Anterior cingulate cortex (tissue), 58 donors: ENCODE measurements around the gene HARBI1.
"Not testable (repeated sequence)": the region's sequence is repeated elsewhere in the genome, so short reads cannot be mapped to it uniquely, and the experiment has no call there.

Source experiments
- DNase-seq, 58 donors: peaks; one replicate each; lab custom pipeline; 2025; lab: John Stamatoyannopoulos, UW

HARBI1 gene

DNA sequence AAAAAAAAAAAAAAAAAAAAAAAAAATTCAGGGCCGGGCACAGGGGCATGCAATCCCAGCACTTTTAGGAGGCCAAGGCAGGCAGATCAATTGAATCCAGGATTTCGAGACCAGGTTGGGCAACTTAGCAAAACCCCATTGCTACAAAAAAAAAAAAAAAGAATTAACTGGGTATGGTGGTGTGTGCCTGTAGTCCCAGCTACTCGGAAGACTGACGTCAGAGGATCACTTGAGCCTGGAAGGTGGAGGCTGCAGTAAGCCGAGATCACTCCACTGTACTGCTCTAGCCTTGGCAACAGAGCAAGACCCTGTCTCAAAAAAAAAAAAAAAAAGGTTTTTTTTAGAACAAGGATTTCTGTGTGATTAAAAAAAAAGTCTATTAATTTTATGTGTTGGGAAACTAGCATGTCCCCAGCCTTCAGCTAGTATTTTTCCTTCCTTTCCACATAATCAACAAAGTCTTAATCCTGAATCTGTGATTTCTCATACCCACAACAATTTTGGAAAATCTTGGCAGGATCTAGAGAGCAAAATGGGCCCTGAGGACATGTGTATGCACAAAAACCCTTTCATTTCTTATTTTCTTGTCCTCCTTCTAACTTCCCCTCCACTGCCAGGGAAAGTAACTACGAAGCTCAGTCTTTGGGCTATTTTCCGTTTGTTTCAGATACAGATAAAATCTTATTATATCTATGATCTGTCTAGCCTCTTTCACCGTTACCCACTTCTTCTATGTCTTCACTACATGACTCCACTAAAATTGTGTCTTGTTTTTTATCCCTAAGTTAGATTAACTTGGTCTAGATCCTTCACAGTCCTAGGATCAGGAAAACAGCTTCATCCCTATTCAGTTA lies 17.5 kb downstream of the HARBI1 start:
- no peak for DNase-seq

DNA sequence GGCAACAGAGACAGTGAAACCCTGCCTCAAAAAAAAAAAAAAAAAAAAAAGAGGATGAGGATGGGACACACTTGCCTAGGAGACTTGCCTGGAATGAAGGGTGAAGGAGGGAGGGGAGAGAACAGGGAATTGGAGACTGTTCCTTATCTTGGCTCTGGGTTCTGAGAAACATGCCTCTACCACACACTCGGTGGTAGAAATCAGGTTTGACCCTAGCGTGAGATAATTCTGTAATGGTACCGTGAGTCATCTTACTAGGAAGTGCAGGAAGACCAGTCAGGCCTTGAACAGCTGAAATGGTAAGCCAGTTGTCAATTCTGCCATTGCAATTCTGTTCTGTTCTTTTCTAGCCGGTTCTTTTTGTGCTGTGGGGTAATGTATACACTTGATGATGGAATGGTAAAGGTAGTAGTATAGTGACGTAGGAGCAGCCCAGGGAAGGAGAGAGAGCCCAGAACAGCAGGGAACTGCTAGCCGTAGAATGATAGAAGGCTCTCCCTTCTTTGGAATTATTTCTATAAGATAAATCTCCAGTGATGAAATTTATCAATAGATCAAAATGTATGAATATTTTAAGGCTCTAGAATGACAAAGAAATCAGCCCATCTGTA lies 19.3 kb downstream of the HARBI1 start:
- DNase-seq = no peak

DNA sequence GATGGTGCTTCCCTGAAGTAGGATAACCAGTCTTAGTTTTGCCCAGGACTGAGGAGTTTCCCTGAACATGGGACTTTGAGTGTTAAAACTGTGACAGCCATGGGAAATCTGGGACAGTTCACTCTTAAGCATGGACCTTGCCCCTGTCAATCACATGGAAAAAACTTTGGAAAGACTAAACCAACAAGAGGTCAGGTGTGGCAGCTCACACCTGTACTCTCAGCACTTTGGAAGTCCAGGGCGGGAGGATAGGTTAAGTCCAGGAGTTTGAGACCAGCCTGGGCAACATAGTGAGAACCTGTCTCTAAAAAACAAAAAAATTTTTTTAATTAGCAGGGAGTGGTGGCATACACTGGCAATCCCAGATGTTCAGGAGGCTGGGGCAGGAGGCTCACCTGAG lies 19.9 kb downstream of the HARBI1 start:
- DNase-seq = no peak

DNA sequence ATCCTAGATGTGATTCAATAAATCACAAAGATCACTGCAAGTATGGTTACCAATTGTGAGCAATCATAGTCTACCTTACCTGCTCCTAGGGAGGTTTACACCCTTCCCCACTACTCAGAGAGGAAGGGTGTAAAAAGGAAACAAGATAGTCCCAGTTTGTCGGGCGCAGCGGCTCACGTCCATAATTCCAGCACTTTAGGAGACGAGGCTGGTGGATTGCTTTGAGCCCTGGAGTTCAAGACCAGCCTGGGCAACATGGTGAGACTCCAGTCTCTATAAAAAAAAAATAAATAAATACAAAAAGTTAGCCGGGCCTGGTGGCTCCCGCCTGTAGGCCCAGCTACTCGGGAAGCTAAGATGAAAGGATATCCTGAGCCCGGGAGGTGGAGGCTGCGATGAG lies 22.2 kb downstream of the HARBI1 start:
- DNase-seq = no peak

DNA sequence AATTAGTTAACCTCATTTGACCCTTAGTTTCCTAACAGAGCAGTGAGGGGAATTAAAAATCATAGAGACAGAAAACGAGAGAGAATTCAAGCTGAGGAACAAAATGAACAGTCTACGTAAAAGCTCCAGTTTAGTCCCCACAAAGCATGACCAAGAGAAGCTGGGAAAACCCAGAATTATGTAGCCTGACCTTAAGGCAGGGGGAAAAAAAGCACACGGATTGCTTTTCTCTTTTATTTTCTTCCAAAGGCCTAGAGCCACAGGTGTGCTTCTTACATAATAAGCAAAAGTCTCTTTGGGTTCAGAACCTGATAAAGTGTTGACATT lies 22.7 kb downstream of the HARBI1 start:
- no peak for DNase-seq

DNA sequence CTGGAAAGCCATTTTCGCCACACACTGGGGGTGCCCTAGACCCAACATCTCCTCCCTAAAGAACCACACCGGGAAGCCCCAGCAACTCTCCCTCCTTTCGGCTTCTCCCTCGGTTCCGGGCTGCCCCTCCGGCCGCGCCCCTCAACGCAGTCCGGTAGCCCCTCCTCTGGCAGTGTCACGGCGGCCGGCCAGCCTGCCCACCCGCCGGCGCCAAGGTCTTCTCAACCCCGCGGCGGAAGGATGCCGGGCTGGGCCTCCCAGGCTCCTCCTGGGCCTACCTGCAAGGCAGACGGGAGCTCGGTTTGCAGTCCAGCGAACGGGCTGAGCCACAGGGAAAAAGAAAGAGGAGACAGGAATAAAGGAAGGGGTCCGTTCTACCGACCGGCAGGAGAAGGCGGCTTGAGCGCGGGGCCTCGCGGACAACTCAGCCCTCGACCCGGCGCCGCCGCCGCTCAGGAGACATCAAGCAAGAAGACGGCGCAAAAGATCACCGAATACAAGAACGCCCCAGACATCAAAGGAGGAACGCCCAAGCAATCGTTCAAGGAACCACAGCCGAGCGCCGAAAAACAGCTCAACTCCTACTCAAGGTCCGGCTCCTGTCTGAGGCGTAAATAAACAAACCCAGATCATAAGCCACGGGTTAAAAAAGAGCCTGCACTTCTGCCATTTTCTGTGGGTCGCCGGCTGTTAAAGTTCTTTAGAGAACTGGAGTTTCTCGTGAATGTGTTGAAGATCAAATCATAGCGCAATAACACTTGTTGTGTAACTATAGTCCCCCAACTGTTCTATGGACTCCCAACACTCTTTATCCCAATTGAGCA lies 23.3 kb downstream of the HARBI1 start, which contains the start of gene AMBRA1:
AMBRA1 (minus strand) TSS at position 474 of the 824 bp plus-strand sequence. CDS start 45,643 bp downstream, outside the sequence.
- DNase-seq = peak; percentile 40 to 91 (median 81)

DNA sequence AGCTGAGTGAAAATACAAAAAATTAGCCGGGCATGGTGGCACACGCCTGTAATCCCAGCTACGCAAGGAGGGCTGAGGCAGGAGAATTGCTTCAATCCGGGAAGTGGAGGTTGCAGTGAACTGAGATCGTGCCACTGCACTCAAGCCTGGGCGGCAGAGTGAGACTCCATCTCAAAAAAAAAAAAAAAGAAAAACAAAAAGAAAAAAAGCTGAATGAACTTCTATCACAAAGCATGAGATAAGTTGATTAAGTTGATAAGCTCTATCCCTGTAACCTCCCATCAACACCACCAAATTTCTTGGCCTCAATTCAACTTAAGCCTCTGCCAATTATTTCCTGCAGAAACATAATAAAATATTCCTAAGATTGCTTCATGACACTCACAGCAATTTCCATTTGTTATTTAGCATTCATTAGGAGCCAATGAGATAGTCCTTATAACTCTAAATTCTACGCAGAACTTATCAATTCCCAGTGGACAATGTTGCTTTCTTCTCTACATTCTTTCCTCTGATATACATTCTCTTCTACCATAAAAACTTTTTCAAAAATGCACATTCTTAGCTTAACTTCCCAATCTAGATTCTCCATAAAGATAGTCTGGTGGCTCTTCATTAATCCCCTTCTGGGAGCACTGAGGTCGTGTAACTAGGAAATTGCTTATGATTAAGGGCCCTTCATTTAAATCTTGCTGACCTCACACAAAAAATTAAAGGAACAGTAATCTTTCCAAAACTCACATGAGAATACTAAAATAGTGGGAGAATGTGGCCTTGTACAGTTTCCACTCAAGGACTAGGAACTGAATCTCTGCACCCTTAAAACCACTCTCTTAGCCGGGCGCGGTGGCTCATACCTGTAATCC lies 26.1 kb downstream of the HARBI1 start:
- no peak for DNase-seq

DNA sequence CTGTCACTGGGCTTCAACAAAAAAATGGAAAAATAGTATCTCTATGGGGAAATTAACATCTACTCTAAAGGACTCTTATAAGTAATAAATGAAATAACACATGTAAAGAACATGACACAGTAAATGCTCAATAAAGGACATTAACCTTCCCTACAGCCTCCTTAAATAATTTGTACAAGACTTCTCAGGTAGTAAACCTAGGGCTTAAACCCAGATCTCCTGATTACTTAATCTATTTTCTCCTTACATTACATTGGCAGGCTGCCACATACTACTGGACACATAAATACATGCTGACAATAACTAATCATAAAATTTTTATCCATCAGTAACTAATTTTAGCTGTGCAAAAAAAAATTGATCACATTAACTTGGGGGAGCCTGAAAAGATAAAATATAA lies 28.1 kb downstream of the HARBI1 start:
- no peak for DNase-seq

DNA sequence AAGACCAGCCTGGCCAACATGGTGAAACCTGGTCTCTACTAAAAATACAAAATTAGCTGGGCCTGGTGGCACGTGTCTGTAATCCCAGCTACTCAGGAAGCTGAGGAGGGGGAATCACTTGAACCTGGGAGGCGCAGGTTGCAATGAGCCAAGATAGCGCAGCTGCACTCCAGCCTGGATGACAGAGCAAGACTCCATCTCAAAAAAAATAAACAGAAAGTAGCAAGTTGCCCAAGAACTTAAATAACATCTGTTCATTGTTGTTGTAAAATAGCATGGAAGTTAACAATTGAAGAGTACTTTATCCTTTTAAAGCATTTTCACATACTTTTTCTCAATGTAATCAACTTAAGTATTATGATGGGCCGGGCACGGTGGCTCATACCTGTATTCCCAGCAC lies 28.9 kb downstream of the HARBI1 start:
- DNase-seq = no peak

DNA sequence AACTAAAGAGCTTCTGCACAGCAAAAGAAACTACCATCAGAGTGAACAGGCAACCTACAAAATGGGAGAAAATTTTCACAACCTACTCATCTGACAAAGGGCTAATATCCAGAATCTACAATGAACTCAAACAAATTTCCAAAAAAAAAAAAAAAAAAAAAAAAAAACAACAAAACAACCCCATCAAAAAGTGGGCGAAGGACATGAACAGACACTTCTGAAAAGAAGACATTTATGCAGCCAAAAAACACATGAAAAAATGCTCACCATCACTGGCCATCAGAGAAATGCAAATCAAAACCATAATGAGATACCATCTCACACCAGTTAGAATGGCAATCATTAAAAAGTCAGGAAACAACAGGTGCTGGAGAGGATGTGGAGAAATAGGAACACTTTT lies 33.5 kb downstream of the HARBI1 start:
- DNase-seq = not testable (repeated sequence)

DNA sequence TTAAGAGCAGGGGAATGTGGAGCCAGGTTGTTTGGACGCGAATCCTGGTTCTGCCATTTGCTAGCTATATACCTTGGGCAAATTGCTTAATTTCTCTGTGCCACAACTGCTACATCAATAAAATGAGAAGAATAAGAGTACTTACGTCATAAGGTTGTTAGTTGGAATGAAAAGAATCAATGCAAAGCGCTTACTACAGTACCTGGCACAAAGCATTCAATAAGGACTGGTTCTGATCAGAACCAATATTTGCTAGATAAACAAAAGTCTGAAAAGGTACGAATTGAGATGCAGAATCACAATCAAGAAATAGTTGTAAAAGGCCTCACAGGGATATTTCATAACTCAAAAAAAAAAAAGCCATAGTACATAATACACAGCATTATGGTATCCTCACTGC lies 34.4 kb downstream of the HARBI1 start:
- DNase-seq = no peak

DNA sequence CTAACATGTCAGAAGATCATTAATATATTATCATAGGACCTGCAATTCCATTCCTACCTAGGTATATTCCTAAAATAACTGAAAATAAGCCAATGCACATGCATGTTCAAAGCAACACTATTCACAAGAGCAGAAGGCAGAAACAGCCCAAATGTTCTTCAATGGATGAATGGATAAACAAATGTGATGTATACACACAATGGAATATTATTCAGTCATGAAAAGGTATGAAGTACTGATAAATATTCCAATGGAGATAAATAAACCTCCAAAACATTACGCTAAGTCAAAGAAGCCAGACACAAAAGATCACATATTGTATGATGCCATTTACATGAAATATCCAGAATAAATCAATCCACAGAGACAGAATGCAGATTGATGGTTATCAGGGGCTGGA lies 40.0 kb downstream of the HARBI1 start:
- no peak for DNase-seq

DNA sequence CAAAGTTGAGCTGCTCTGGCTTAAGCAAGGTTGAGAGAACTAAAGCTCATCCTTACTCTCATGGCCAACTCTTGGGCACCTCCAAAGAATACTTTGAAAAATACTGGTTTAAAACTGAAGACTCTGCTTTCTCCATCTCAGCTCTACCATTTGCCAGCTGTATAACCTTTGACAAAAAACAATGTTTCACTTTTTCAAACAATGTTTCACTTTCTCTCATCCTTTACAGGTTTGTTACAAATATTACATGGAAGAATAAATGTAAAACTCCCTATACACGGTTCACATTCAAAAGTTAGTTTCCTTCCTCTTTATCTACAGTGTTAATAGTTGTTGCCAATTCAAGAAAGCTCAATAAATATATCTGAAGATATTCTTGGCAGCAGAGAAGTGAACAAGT lies 42.4 kb downstream of the HARBI1 start:
- no peak for DNase-seq

DNA sequence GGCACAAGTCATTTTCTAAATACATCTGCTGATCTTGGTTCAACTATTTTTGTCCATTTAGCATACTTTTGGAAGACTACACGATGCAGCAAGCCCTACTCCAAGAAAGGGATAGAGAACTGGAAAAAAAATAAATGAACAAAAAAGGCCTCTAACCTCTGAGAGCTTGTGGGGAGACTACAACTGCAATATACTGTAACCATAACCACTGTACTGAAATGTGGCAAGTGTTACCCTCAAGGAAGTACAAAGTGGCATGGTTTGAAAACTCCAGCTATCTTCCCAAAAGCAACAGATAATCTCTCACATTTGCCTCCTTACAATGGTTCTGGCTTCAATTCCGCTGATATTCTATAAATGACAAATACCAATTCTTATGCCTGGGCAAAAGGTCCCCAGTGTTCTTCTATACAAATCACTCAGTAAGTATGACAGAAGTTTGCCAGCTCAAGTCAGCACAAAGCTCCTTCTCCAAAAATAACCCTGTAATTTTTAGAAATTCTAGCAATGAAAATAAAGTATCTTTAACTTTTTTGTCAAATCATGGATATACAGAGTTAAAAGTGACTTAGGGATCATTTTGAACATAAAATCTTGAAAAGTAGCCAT lies 46.1 kb downstream of the HARBI1 start:
- DNase-seq = no peak

DNA sequence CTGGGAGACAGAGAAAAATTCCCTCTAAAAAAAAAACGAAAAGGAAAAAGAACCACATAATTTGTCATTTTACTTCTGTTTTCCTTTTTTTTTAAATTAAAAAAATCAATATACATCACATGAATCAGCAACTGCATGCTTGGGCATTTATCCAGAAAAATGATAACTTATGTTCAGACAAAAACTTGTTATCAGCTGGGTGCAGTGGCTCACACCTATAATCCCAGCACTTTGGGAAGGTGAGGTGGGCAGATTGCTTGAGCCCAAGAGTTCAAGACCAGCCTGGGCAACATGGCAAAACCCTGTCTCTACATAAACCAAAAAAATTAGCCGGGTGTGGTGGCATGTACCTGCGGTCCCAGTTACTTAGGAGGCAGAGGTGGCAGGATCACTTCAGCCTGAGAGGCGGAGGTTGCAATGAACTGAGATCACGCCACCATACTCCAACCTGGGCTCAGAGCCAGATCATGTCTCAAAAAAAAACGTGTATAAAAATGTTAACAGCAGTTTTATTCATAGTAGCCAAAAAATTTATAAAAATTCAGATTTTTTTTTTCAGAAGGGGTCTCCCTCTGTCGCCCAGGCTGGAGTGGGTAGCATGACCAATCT lies 51.7 kb downstream of the HARBI1 start:
- DNase-seq = no peak

DNA sequence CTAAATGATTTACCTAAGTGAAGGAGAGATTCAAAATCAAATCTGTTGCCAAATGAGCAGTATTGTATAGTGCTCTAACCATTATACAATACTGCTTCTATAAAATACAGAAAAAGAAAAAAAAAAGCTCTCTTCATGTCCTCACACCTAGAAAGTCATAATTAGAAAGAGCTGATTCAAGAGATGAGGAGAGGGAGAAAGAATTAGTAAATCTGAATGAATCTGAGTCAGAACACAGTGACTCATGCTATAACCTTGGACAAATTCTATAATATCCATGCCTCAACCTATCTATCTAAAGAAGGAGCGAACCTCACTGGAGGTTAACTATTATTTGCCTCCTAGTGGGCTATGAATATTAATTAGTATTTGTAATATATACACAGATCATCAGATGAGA lies 52.6 kb downstream of the HARBI1 start:
- DNase-seq = no peak

DNA sequence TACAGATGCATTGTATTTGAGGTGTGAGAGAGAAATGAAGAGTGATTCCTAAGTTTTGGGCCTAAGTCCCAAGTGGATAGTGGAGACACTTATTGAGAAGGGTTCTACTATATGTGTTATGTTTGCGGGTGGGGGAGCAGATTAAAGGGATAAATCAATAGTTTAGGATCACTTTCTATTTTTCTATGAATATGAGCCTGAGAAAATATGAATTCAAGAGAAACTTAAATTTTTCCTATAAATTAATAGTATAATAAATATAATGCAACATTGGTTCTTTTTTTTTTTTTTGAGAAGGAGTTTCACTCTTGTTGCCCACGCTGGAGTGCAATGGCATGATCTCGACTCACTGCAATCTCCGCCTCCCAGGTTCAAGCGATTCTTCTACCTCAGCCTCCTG lies 54.5 kb downstream of the HARBI1 start:
- DNase-seq = no peak

DNA sequence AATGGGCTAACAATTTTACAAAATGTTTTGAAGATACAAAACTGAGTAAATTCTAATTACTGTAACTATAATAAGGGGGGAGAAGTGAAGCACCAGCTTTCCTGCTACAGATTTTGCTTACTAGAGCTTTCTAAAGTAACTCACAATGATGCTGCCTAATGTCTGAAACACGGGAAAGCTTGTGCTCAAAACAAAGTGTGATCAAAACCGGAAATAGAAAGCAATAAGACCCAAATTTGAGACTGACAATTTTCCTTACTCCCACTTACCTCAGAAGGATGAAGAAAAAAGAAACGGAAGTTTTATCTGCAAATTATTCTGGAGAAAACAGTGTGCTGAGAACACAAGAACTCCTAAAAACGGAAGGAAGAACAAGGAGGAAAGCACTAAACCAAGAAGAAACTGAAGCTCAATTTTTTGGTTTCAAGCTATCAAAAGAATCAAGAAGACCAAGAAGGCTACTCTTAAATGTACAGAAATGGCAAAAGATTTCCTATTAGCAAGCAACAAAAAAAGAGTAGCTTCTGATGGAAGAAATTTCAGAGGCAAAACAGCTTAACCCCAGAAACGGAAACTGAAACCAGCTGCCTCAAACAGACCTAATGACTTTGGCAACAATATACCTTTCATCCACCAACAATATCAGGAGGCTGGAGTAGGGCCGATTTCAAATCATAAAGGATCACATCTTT lies 56.6 kb downstream of the HARBI1 start:
- no peak for DNase-seq

DNA sequence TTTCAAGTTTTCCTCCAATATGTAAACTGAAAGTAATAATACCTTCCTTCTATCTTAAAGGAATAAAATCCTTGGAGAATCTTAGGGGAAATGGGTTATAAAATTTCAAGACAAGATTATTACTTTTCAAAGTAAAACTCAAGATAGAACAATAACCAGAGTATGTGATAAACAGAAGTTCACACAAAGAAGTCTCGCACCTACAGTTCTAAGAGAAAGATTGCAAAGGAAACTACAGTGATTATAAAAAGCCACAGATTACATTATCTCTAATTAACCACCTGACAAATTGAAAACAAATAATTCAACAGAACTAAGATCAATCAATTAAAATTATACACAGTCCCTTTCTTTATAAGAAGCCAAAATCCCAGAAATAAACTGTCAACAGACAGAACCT lies 57.2 kb downstream of the HARBI1 start:
- no peak for DNase-seq
